Mammary epithelial cell (primary cell): ENCODE measurements around the gene HS6ST2.

ENCODE experiments used
- EZH2 ChIP-seq: IDR thresholded peaks from 2 replicates; pipeline ENCODE4 v1.6.1; 2012; ENCODE audit warnings: low read length, inconsistent platforms, borderline replicate concordance
- TF ChIP-seq, protein P1 (sequence below), 2 donors: IDR thresholded peaks in 1 of 2; conservative IDR thresholded peaks in 1 of 2; 2 replicates each; pipeline ENCODE4 v1.5.1; 2011 to 2012; ENCODE audit warnings: inconsistent platforms in 2 of 2, low read length in 2 of 2, mild to moderate bottlenecking in 2 of 2, control low read depth in 1 of 2, low read depth in 1 of 2; ENCODE audit not compliant: insufficient read depth in 1 of 2; ENCODE audit errors: extremely low read depth in 1 of 2

DNA sequence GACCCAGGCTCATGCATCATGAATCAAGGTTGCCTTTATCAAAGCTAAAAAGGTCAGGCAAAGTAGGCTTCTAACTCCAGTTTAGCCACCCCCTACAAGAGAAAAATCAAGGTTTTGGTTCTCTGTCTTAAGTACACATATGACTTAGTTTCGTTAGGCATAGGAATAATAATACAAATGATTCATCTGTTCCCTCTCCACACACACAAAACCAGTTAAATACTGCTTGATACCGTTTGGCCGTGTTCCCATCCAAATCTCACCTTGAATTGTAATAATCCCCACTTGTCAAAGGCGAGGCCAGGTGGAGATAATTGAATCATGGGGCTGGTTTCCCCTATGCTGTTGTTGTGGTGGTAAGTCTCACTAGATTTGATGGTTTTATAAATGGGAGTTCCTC is 226.2 kb downstream of the HS6ST2 start:
- TF ChIP-seq, protein P1, sequence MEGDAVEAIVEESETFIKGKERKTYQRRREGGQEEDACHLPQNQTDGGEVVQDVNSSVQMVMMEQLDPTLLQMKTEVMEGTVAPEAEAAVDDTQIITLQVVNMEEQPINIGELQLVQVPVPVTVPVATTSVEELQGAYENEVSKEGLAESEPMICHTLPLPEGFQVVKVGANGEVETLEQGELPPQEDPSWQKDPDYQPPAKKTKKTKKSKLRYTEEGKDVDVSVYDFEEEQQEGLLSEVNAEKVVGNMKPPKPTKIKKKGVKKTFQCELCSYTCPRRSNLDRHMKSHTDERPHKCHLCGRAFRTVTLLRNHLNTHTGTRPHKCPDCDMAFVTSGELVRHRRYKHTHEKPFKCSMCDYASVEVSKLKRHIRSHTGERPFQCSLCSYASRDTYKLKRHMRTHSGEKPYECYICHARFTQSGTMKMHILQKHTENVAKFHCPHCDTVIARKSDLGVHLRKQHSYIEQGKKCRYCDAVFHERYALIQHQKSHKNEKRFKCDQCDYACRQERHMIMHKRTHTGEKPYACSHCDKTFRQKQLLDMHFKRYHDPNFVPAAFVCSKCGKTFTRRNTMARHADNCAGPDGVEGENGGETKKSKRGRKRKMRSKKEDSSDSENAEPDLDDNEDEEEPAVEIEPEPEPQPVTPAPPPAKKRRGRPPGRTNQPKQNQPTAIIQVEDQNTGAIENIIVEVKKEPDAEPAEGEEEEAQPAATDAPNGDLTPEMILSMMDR (conservative IDR thresholded peaks at IDR 0.05 in 1 of 2, IDR thresholded peaks at IDR 0.05 in 1 of 2; ENCODE audit: extremely low read depth in 1 of 2, insufficient read depth in 1 of 2, low read depth in 1 of 2, low read length in 2 of 2), result no peak
- no peak for TF ChIP-seq EZH2
